Measurements from ENCODE around the gene NELFA.

Gene NELFA

DNA sequence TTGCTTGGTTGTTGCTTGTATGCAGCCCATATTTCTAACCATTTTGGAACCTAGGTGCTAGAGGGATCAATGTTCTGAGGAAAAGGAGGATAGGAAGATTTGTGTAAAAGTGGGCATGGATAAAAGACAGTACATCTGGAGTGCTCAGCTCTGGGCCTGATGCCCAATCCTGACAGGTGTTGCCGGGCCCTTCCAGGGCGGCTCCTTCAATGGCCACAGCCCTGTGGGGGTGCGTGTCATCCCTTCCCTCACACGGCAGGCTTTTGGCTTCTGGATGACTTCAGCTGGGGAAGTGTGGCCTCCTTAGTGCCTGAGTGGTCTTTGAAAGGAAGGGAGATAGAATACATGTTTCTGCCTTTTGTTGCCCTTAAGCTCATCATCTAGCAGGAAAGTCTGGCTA is 47.2 kb downstream of the NELFA start:
- no peaks in the 10 kb centered on the region for H3K27me3 ChIP-seq (ENCODE audit: control insufficient read depth, insufficient read depth, low read length)
- no peaks in the 10 kb centered on the region for H3K4me1 ChIP-seq (ENCODE audit: control insufficient read depth, insufficient read depth, low read length)
- H3K9me3 ChIP-seq (ENCODE audit: control insufficient read depth, low read length) = no peaks in the 10 kb centered on the region
- H3K9ac ChIP-seq (ENCODE audit: low read length) = no peak overlapping the region
- H3K36me3 ChIP-seq (ENCODE audit: control insufficient read depth, insufficient read depth, low read length) = peaks cover 10% of the 10 kb centered on the region
- no peak overlapping the region for H3K4me3 ChIP-seq (ENCODE audit: low read length)

DNA sequence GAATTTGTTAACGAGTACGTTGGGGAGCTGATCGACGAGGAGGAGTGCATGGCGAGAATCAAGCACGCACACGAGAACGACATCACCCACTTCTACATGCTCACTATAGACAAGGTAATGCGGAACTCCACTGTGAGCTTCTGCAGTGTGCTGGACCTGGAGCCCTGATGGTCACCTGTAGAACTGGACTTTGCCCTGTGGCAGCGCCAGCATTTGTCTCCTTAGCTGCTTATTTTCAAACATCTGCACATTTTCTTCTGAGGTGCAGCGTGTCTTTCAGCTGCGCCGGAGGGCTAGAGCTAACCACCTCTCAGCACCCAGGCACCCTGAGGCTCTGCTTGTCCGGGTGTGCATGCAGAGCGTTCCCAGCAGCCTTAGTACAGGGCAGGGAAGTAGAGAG is 47.7 kb downstream of the NELFA start:
- no peaks in the 10 kb centered on the region for H3K9me3 ChIP-seq (ENCODE audit: control insufficient read depth, low read length)
- H3K4me3 ChIP-seq (ENCODE audit: low read length) = no peak overlapping the region
- H3K36me3 ChIP-seq (ENCODE audit: control insufficient read depth, insufficient read depth, low read length) = peaks cover 10% of the 10 kb centered on the region
- H3K4me1 ChIP-seq (ENCODE audit: control insufficient read depth, insufficient read depth, low read length) = no peaks in the 10 kb centered on the region
- no peaks in the 10 kb centered on the region for H3K27me3 ChIP-seq (ENCODE audit: control insufficient read depth, insufficient read depth, low read length)
- H3K9ac ChIP-seq (ENCODE audit: low read length) = no peak overlapping the region

DNA sequence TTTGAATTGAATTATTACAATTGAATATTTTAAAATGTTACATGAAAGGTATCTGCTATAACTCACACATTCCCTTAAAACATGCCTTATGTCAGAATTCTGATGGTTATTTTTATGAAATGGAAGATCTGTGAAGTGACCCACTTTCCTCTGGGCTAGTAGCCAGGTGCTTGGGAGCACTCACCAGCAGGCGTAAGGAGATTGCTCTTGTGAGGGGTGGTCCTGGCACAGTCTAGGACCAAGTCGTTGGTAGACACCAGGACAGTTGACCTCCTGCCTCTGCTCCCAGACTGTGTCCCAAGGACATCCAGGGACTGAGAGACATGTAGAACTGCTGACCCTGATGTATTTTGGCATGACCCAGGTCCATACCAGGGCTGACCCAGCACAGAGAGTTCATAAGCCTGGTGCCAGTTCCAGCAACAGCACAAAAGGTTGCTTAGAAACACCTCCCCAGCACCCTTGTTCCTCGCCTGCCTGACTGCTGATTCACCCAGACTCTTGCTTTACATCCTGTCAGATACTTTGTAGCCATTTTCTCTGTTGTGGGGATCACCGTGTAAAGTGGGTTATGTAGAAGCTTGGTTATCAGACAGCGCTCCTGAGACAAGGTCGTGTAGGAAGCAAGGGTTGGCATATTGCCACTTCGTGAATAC is 48.5 kb downstream of the NELFA start:
- Histone ChIP-seq H3K4me3 (ENCODE audit: low read length) (no peak overlapping the region), H3K27me3 (ENCODE audit: control insufficient read depth, insufficient read depth, low read length) (no peaks in the 10 kb centered on the region), H3K4me1 (ENCODE audit: control insufficient read depth, insufficient read depth, low read length) (no peaks in the 10 kb centered on the region), H3K9ac (ENCODE audit: low read length) (no peak overlapping the region), H3K36me3 (ENCODE audit: control insufficient read depth, insufficient read depth, low read length) (peaks cover 10% of the 10 kb centered on the region), H3K9me3 (ENCODE audit: control insufficient read depth, low read length) (no peaks in the 10 kb centered on the region)

DNA sequence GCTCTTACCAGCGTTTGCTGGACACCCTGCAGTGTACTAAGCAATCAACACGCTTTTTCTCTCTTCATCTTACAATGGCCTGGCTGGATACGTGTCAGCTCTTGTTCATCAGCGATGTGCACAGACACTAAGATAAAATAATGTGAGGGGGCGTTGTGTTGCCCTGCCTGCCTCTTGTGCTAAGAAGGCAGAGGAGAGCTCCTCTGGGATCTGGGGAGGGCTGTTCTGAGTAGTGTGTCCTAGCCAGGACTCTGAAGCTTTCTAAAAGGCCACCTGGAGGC is 49.7 kb downstream of the NELFA start:
- H3K27me3 ChIP-seq (ENCODE audit: control insufficient read depth, insufficient read depth, low read length) = no peaks in the 10 kb centered on the region
- H3K36me3 ChIP-seq (ENCODE audit: control insufficient read depth, insufficient read depth, low read length) = peaks cover 10% of the 10 kb centered on the region
- no peak overlapping the region for H3K9ac ChIP-seq (ENCODE audit: low read length)
- H3K4me3 ChIP-seq (ENCODE audit: low read length) = no peak overlapping the region
- H3K9me3 ChIP-seq (ENCODE audit: control insufficient read depth, low read length) = no peaks in the 10 kb centered on the region
- no peaks in the 10 kb centered on the region for H3K4me1 ChIP-seq (ENCODE audit: control insufficient read depth, insufficient read depth, low read length)

DNA sequence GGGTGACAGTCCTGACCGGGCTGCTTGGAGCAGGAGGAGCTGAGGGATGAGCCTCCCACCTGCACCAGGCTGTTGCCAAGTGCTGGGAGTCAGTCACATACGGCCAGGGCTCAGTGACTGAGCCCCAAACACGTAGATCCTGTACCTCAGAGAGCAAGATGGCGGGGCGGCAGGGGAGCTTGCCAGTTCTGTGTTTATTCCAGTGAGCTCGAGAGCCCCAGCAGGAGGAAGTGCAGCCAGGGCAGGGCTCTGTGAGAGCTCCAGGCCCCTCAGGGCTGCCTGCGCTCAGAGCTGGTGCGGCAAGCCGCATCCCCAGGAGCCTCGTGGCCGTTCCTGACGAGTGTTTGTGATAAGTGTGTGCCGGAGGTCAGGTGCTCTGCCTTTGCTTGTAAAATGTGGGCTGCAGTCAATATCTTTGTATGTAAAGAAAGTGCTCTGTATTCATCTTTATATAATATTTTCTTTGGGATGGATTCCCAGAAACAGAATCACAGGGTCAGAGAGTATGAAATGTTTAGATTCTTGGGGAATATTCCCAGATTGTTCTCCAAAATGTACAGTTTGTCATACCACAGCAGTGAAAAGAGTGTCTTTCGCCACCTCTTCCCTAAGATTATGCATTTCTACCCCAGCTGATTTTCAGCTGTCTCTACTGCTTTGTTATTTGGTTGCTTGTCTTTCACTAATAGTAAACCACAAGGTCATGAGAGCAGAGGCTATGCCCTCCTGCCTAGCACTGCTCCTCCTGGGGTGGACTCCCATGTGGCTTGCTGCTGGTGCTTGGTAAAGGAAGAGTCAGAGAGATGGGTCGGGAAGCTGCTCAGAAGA is 50.3 kb downstream of the NELFA start:
- H3K9ac ChIP-seq (ENCODE audit: low read length) = no peak overlapping the region
- peaks cover 10% of the 10 kb centered on the region for H3K36me3 ChIP-seq (ENCODE audit: control insufficient read depth, insufficient read depth, low read length)
- H3K4me3 ChIP-seq (ENCODE audit: low read length) = no peak overlapping the region
- H3K27me3 ChIP-seq (ENCODE audit: control insufficient read depth, insufficient read depth, low read length) = no peaks in the 10 kb centered on the region
- H3K4me1 ChIP-seq (ENCODE audit: control insufficient read depth, insufficient read depth, low read length) = no peaks in the 10 kb centered on the region
- H3K9me3 ChIP-seq (ENCODE audit: control insufficient read depth, low read length) = no peaks in the 10 kb centered on the region

DNA sequence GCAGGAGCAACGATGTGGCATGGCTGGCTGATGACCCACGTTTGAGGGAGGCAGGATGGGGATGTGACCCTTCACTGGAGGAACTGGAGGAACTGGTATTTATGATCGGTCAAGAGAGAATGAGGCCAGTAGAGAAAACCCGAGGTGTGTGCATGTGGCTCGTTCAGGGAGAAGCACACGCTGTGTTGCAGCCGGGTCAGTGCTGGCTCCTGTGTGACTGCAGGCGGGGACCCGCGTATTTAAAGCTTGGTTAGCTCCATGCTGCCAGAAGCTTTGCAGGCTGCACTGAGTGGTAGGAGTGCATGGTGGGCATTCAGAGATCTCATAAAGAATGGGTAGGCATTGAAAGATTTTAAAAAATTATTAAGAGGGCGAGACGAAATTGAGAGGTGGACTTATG is 52.1 kb downstream of the NELFA start:
- Histone ChIP-seq H3K9me3 (ENCODE audit: control insufficient read depth, low read length) (no peaks in the 10 kb centered on the region), H3K9ac (ENCODE audit: low read length) (no peak overlapping the region), H3K36me3 (ENCODE audit: control insufficient read depth, insufficient read depth, low read length) (peaks cover 10% of the 10 kb centered on the region), H3K27me3 (ENCODE audit: control insufficient read depth, insufficient read depth, low read length) (no peaks in the 10 kb centered on the region), H3K4me1 (ENCODE audit: control insufficient read depth, insufficient read depth, low read length) (no peaks in the 10 kb centered on the region), H3K4me3 (ENCODE audit: low read length) (no peak overlapping the region)

DNA sequence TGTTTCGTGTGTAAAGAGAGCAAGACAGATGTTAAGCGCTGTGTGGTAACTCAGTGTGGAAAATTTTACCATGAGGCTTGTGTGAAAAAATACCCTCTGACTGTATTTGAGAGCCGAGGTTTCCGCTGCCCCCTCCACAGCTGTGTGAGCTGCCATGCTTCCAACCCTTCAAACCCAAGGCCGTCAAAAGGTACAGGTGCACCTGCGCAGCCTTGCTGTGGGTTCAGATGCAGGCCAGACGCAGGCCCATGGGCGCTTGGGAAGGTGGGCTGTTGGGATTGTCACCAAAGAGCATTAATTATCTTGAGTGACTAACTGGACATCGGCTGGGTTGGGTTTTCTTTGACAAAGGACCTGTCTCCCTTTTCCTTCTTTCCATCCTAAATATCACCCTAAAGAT is 55.4 kb downstream of the NELFA start:
- no peaks in the 10 kb centered on the region for H3K36me3 ChIP-seq (ENCODE audit: control insufficient read depth, insufficient read depth, low read length)
- H3K4me1 ChIP-seq (ENCODE audit: control insufficient read depth, insufficient read depth, low read length) = peaks cover 4% of the 10 kb centered on the region
- H3K27me3 ChIP-seq (ENCODE audit: control insufficient read depth, insufficient read depth, low read length) = no peaks in the 10 kb centered on the region
- H3K9me3 ChIP-seq (ENCODE audit: control insufficient read depth, low read length) = no peaks in the 10 kb centered on the region
- no peak overlapping the region for H3K9ac ChIP-seq (ENCODE audit: low read length)
- no peak overlapping the region for H3K4me3 ChIP-seq (ENCODE audit: low read length)

DNA sequence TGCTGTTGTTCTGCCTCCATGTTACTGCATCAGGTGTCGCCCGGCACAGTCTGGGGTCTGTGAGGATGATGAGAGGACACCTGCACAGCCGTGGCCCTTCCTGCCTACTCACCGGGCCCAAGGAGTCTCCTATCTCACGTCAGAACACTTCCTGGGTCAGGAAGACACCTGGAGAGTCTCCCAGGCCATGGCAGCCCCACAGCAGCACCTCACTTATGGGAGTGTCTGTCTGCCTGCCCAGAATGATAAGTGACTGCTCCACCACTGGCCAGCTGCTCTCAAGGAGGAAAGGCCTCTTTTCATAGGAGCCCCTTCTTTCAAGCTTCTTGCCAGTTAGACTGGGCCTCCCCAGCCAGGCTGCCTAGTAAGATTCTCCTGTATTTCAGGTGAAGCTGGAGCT is 56.1 kb downstream of the NELFA start:
- Histone ChIP-seq H3K9me3 (ENCODE audit: control insufficient read depth, low read length) (no peaks in the 10 kb centered on the region), H3K9ac (ENCODE audit: low read length) (no peak overlapping the region), H3K4me1 (ENCODE audit: control insufficient read depth, insufficient read depth, low read length) (peaks cover 4% of the 10 kb centered on the region), H3K27me3 (ENCODE audit: control insufficient read depth, insufficient read depth, low read length) (no peaks in the 10 kb centered on the region), H3K4me3 (ENCODE audit: low read length) (no peak overlapping the region), H3K36me3 (ENCODE audit: control insufficient read depth, insufficient read depth, low read length) (peaks cover 3% of the 10 kb centered on the region)

DNA sequence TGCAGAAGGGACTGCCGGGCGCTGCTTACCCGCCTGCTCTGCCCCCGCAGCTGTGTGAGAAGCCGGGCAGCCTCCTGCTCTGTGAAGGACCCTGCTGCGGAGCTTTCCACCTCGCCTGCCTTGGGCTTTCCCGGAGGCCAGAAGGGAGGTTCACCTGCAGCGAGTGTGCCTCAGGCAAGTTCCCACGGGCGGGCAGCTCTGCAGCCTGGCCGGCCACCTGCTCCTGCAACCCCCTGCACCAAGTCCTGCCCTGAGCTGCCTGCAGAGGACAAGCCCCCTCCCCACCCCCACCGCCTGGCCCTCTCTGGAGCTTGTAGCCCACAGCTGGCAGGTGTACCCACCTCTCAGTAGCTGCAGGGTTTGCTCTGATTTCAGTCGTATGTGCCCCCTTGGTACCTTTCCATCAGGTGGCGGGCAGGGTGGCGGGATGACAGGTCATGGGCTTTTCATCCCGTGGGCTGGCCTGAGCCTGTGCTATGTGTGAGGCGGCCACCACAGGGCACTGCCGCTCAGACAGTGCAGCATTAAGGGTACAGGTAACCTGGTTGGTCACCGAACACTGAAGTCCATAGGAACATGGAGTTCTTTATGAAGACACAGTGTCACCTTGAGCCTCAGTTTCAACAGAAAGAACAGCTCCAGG is 56.6 kb downstream of the NELFA start:
- H3K9me3 ChIP-seq (ENCODE audit: control insufficient read depth, low read length) = no peaks in the 10 kb centered on the region
- no peaks in the 10 kb centered on the region for H3K27me3 ChIP-seq (ENCODE audit: control insufficient read depth, insufficient read depth, low read length)
- H3K4me3 ChIP-seq (ENCODE audit: low read length) = no peak overlapping the region
- H3K36me3 ChIP-seq (ENCODE audit: control insufficient read depth, insufficient read depth, low read length) = peaks cover 3% of the 10 kb centered on the region
- peaks cover 4% of the 10 kb centered on the region for H3K4me1 ChIP-seq (ENCODE audit: control insufficient read depth, insufficient read depth, low read length)
- H3K9ac ChIP-seq (ENCODE audit: low read length) = no peak overlapping the region

DNA sequence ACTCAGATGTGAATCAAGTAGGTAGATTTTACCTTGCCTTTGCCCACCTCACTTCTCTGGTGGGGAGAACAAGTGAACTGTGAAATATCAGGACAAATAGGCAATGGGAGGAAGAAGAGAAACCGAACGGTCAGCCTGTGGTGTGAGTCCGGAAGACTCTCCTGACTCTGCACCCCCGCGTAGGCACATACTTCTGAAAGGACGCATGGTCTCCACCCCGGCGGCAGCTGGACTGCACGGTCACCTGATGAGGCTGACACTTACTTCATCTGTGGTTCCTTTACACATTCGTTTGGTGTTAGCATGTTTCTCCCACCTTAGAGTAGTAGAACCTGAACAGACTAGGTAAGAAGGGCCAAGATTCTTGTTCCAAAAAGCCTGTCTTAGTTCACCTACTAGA is 58.4 kb downstream of the NELFA start:
- H3K4me1 ChIP-seq (ENCODE audit: control insufficient read depth, insufficient read depth, low read length) = peaks cover 4% of the 10 kb centered on the region
- no peaks in the 10 kb centered on the region for H3K27me3 ChIP-seq (ENCODE audit: control insufficient read depth, insufficient read depth, low read length)
- peaks cover 3% of the 10 kb centered on the region for H3K36me3 ChIP-seq (ENCODE audit: control insufficient read depth, insufficient read depth, low read length)
- H3K4me3 ChIP-seq (ENCODE audit: low read length) = no peak overlapping the region
- H3K9ac ChIP-seq (ENCODE audit: low read length) = no peak overlapping the region
- no peaks in the 10 kb centered on the region for H3K9me3 ChIP-seq (ENCODE audit: control insufficient read depth, low read length)

DNA sequence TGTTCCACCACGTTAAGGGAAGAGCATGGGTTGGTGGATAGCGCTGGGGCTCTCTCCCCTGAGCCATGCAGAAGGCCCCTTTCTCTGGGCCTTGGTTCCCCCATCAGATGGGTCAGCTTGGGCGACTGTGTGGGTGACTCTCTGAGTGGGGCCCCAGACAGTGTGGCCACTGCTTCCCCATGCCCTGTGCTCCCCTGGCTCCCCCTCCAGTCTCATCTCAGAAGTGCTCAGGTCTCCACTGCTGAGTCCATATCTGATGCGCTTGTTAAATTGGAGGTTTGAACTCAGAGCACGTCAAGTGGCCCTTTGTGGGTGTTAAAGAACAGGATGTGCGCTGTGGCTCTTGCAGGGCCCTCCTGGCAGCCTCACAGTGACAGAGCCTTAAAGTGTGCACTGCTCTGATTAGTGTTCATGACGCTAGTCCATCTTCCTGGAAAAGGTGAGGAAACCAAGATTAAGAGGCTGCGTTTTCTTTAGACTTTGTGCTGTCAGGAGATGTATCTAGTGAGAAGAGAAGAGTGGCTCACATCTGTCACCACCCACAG is 59.8 kb downstream of the NELFA start:
- Histone ChIP-seq H3K4me3 (ENCODE audit: low read length) (no peak overlapping the region), H3K4me1 (ENCODE audit: control insufficient read depth, insufficient read depth, low read length) (peaks cover 4% of the 10 kb centered on the region), H3K9me3 (ENCODE audit: control insufficient read depth, low read length) (no peaks in the 10 kb centered on the region), H3K9ac (ENCODE audit: low read length) (no peak overlapping the region), H3K27me3 (ENCODE audit: control insufficient read depth, insufficient read depth, low read length) (no peaks in the 10 kb centered on the region), H3K36me3 (ENCODE audit: control insufficient read depth, insufficient read depth, low read length) (peaks cover 3% of the 10 kb centered on the region)

DNA sequence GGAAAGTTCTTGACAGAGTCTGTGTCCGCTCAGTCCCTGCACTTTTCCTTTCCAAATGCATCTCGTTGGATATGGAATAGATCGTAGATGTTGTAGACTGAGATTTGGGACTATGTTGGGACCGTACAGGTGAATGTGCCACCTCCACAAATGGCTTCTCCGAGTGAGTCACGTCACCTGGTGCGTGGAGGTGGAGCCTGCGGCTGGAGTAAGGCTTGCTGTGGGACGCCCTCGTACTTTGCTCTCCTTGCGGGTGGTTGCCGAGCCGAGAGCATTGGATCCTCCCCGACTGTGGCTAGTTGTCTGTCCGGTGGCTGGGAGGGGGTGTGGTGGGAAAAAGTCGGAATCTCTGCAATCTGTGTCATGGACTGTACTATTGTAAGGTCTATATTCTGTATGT is 60.5 kb downstream of the NELFA start:
- H3K4me3 ChIP-seq (ENCODE audit: low read length) = no peak overlapping the region
- H3K9me3 ChIP-seq (ENCODE audit: control insufficient read depth, low read length) = no peaks in the 10 kb centered on the region
- no peaks in the 10 kb centered on the region for H3K27me3 ChIP-seq (ENCODE audit: control insufficient read depth, insufficient read depth, low read length)
- H3K9ac ChIP-seq (ENCODE audit: low read length) = no peak overlapping the region
- H3K36me3 ChIP-seq (ENCODE audit: control insufficient read depth, insufficient read depth, low read length) = peaks cover 3% of the 10 kb centered on the region
- H3K4me1 ChIP-seq (ENCODE audit: control insufficient read depth, insufficient read depth, low read length) = peaks cover 4% of the 10 kb centered on the region

Measured in mucosa of stomach (tissue), 1 donor.